DOHH2 (cell line): Measurements from ENCODE around the gene PIGBOS1.

Experiments
- H3F3A ChIP-seq: fragments of 200-600 bp; sonication (generic), shearing (Covaris generic); 2 replicates; pipeline ENCODE4 v1.6.0; 2016; ENCODE audit warnings: antibody characterized with exemption, mild to moderate bottlenecking; ENCODE audit not compliant: control insufficient read depth, insufficient read depth
- H3K27ac ChIP-seq: fragments of 200-600 bp; sonication (generic); 2 replicates; pipeline ENCODE4 v1.5.1; 2014; ENCODE audit warnings: low read depth, mild to moderate bottlenecking, low read length, moderate library complexity
- H3K27me3 ChIP-seq: fragments of 200-600 bp; sonication (generic); 2 replicates; pipeline ENCODE4 v1.6.1; 2014; ENCODE audit warnings: mild to moderate bottlenecking, low read length, mixed read lengths; ENCODE audit not compliant: control insufficient read depth
- H3K36me3 ChIP-seq: fragments of 200-600 bp; sonication (generic); 2 replicates; pipeline ENCODE4 v1.6.1; 2014; ENCODE audit warnings: mild to moderate bottlenecking, low read length, moderate library complexity, mixed read lengths; ENCODE audit not compliant: control insufficient read depth
- H3K4me1 ChIP-seq: fragments of 200-600 bp; sonication (generic); 2 replicates; pipeline ENCODE4 v1.6.1; 2014; ENCODE audit warnings: mild to moderate bottlenecking, low read length, mixed read lengths; ENCODE audit not compliant: control insufficient read depth
- H3K4me2 ChIP-seq: fragments of 200-600 bp; sonication (generic); 2 replicates; pipeline ENCODE4 v1.6.0; 2014; ENCODE audit warnings: mild to moderate bottlenecking, low read length, moderate library complexity
- H3K4me3 ChIP-seq: fragments of 200-600 bp; sonication (generic); 2 replicates; pipeline ENCODE4 v1.5.1; 2014; ENCODE audit warnings: mild to moderate bottlenecking, low read length, mixed read lengths
- H3K79me2 ChIP-seq: fragments of 200-600 bp; sonication (generic); 2 replicates; pipeline ENCODE4 v1.6.1; 2014; ENCODE audit warnings: mild to moderate bottlenecking, low read length, mixed read lengths; ENCODE audit not compliant: control insufficient read depth
- H3K9me2 ChIP-seq: fragments of 200-600 bp; sonication (generic); replicated peaks from 2 replicates; pipeline ENCODE4 v1.6.1; 2014; ENCODE audit warnings: mild to moderate bottlenecking, low read length, mixed read lengths; ENCODE audit not compliant: control insufficient read depth
- H3K9me3 ChIP-seq: fragments of 200-600 bp; sonication (generic); 2 replicates; pipeline ENCODE4 v1.6.1; 2014; ENCODE audit warnings: antibody characterized with exemption, low read length, mixed read lengths; ENCODE audit not compliant: control insufficient read depth, insufficient read depth
- H4K20me1 ChIP-seq: fragments of 200-600 bp; sonication (generic); 2 replicates; pipeline ENCODE4 v1.6.0; 2014; ENCODE audit warnings: low read depth, mild to moderate bottlenecking, antibody characterized with exemption, low read length, moderate library complexity; ENCODE audit not compliant: control insufficient read depth, insufficient read depth
- EZH2phosphoT487 ChIP-seq: fragments of 200-600 bp; sonication (generic); IDR thresholded peaks from 2 replicates; pipeline ENCODE4 v1.6.1; 2017; ENCODE audit warnings: borderline replicate concordance, mild to moderate bottlenecking, antibody characterized with exemption, low read length, moderate library complexity, mixed read lengths
- TF ChIP-seq, protein P1 (sequence below): fragments of 200-600 bp; sonication (generic); IDR thresholded peaks from one replicate; pipeline ENCODE4 v1.5.1; 2014; ENCODE audit warnings: antibody characterized with exemption, mild to moderate bottlenecking, low read depth, low read length; ENCODE audit not compliant: poor library complexity, severe bottlenecking

The PIGBOS1 gene

DNA sequence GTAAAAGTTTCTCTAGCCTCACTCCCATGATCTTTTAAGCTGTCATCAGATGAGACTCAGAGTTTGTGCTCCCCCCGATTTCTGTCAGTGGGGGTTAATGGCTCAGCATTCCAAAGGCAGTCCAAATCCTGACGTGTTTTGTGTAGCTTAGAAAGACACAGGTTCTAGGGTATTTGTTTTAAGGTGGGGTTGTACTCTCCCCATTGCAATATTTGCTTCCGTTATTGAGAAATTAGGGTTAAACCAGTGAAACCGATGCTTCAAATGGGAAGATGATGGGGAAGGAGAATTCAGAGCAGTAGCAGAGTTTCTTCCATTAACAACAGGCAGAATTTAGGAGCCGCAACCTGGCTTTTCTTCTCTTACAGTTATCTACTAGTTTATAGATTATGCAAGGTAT lies 3.5 kb upstream of the PIGBOS1 start:
- no peaks in the 10 kb centered on the region for H3K27me3 ChIP-seq
- H3K4me1 ChIP-seq: peaks cover 28% of the 10 kb centered on the region
- H3K4me3 ChIP-seq: no peak overlapping the region
- H3K36me3 ChIP-seq: peaks cover 12% of the 10 kb centered on the region
- no peaks in the 10 kb centered on the region for H4K20me1 ChIP-seq
- H3K4me2 ChIP-seq: no peak overlapping the region
- TF ChIP-seq, protein P1, sequence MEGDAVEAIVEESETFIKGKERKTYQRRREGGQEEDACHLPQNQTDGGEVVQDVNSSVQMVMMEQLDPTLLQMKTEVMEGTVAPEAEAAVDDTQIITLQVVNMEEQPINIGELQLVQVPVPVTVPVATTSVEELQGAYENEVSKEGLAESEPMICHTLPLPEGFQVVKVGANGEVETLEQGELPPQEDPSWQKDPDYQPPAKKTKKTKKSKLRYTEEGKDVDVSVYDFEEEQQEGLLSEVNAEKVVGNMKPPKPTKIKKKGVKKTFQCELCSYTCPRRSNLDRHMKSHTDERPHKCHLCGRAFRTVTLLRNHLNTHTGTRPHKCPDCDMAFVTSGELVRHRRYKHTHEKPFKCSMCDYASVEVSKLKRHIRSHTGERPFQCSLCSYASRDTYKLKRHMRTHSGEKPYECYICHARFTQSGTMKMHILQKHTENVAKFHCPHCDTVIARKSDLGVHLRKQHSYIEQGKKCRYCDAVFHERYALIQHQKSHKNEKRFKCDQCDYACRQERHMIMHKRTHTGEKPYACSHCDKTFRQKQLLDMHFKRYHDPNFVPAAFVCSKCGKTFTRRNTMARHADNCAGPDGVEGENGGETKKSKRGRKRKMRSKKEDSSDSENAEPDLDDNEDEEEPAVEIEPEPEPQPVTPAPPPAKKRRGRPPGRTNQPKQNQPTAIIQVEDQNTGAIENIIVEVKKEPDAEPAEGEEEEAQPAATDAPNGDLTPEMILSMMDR: no peak
- no peak overlapping the region for H3K27ac ChIP-seq
- peaks cover 38% of the 10 kb centered on the region for H3K79me2 ChIP-seq
- H3K9me3 ChIP-seq: no peaks in the 10 kb centered on the region
- H3K9me2 ChIP-seq: no peaks in the 10 kb centered on the region
- 0 out of 2 replicates have a peak, but pooled peaks cover 6% of the 10 kb centered on the region for H3F3A ChIP-seq

DNA sequence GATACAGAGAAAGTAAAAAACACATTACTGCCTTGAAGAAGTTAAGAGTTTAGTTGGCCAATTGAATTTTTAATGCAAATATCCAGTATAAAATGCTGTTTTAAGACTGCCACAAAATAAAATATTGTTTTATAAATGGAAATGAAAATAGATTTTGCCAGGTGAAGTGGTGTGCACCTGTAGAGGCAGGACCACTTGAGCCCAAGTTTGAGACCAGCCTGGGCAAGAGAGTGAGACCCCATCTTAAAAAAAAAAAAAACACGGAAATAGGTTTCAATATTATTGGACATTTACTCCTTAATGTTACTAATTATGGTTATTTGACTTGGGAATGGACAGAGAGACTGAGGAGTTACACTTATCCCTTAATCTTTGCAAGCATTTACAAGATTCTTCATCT lies 2.0 kb upstream of the PIGBOS1 start:
- H4K20me1 ChIP-seq: no peaks in the 10 kb centered on the region
- H3K9me3 ChIP-seq: no peaks in the 10 kb centered on the region
- H3K79me2 ChIP-seq: peaks cover 49% of the 10 kb centered on the region
- H3K4me2 ChIP-seq: peak overlapping the region; percentile 80
- peaks cover 17% of the 10 kb centered on the region for H3K36me3 ChIP-seq
- H3F3A ChIP-seq: 0 out of 2 replicates have a peak, but pooled peaks cover 6% of the 10 kb centered on the region
- no peaks in the 10 kb centered on the region for H3K9me2 ChIP-seq
- peaks cover 35% of the 10 kb centered on the region for H3K4me1 ChIP-seq
- H3K27ac ChIP-seq: no peak overlapping the region
- no peaks in the 10 kb centered on the region for H3K27me3 ChIP-seq
- TF ChIP-seq EZH2phosphoT487: no peak
- TF ChIP-seq, protein P1: no peak
- peak overlapping the region; percentile 99; the same call in 1 of the 2 replicates for H3K4me3 ChIP-seq

DNA sequence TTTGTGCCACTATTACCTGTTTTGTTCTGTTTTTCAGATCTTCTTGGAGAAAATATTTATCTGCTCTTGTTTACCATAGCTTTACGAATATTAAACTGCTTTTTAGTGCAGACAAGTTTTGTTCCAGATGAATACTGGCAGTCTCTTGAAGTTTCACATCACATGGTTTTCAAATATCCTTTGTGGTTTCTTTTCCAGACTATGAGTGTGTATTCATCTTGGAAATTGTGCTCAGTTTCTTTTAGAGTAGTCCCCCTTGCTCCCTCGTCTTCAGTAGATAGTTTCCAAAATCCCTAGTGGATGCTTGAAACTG lies 1.3 kb upstream of the PIGBOS1 start:
- H3K4me3 ChIP-seq: peak overlapping the region; percentile 99
- 0 out of 2 replicates have a peak, but pooled peaks cover 6% of the 10 kb centered on the region for H3F3A ChIP-seq
- peaks cover 17% of the 10 kb centered on the region for H3K36me3 ChIP-seq
- peaks cover 55% of the 10 kb centered on the region for H3K79me2 ChIP-seq
- no peaks in the 10 kb centered on the region for H3K27me3 ChIP-seq
- no peaks in the 10 kb centered on the region for H3K9me2 ChIP-seq
- H3K9me3 ChIP-seq: no peaks in the 10 kb centered on the region
- H3K27ac ChIP-seq: no peak overlapping the region
- TF ChIP-seq, protein P1: no peak
- no peak for TF ChIP-seq EZH2phosphoT487
- H4K20me1 ChIP-seq: no peaks in the 10 kb centered on the region
- H3K4me2 ChIP-seq: peak overlapping the region; percentile 80
- peaks cover 28% of the 10 kb centered on the region for H3K4me1 ChIP-seq
